NCI-H2227 treated with DMSO at 0.1 percent for 48 hours (cell line): ENCODE data around the gene HIRA.
"Not testable (repeated sequence)": the region's sequence is repeated elsewhere in the genome, so short reads cannot be mapped to it uniquely, and the experiment has no call there.

Experiments
- DNase-seq: peaks from one replicate; lab custom pipeline; 2025; lab: John Stamatoyannopoulos, UW

The HIRA gene

DNA sequence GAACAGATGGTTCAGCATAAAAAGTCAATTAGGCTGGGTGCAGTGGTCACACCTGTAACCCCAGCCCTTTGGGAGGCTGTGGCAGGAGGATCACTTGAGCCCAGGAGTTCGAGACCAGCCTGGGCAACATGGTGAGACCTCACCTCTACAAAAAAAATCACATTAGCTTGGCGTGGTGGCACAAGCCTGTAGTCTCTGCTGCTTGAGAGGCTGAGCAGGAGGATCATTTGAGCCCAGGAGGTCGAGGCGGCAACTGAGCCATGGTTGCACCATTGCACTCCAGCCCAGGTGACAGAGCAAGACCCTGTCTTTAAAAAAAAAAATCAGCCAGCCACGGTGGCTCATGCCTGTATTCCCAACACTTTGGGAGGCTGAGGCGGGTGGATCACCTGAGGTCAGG, 108.1 kb downstream of the HIRA start:
- not testable (repeated sequence) for DNase-seq

GRCh38 chr22:19321757-19322156, 109.8 kb downstream of the HIRA start:
- no peak for DNase-seq

DNA sequence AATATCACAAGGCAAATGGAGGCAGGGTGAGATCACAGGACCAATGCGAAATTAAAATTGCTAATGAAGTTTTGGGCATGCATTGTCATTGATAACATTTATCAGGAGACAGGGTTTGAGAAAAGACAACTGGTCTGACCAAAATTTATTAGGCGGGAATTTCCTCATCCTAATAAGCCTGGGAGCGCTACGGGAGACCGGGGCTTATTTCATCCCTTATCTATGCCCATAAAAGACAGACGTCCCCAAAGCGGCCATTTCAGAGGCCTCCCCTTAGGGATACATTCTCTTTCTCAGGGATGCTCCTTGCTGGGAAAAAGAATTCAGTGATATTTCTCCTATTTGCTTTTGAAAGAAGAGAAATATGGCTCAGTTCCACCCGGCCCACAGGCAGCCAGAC, 111.4 kb downstream of the HIRA start:
- not testable (repeated sequence) for DNase-seq

GRCh38 chr22:19319281-19319680, 112.3 kb downstream of the HIRA start:
- DNase-seq = no peak

DNA sequence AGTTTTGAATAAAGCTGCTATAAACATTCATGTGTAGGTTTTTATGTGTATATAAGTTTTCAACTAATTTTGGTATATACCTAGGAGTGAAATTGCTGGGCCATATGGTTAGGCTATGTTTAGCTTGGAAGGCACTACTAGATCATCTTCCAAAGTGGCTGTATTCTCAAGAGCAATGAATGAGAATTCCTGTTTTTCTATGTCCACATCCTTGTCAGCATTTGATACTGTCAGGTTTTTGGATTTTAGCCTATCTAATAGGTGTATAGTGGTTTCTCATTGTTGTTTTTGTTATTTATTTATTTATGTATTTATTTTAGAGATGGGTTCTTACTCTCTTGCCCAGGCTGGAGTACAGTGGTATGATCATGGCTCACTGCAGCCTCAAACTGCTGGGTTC, 113.7 kb downstream of the HIRA start:
- no peak for DNase-seq

GRCh38 chr22:19307872-19308271, 123.7 kb downstream of the HIRA start:
- DNase-seq = no peak

DNA sequence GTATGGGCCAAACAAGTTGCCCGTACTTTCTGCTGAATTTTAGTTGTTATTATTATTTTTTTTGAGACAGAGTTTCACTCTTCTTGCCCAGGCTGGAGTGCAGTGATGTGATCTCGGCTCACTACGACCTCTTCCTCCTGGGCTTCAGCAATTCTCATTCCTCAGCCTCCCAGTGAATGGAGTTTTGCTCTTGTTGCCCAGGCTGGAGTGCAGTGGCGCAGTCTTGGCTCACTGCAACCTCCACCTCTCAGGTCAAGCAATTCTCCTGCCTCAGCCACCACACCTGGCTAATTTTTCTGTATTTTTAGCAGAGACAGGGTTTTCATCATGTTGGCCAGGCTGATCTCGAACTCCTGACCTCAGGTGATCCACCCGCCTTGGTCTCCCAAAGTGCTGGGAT, 125.0 kb downstream of the HIRA start:
- DNase-seq = not testable (repeated sequence)

DNA sequence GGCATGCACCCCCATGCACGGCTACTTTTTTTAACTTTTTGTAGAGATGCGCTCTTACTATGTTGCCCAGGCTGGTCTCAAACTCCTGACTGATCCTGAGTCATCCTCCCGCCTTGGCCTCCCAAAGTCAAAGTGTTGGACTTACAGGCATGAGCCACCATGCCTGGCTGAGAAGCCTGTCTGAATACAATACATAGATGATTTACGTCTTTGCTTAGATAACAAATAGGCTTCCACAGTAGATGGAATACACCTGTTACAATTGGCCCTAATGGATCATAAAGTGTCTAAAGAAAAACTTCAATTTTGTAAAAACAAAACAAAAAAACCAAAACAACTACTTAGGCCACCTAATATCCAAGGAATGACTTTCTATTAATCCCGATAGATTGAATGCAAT, 127.0 kb downstream of the HIRA start:
- DNase-seq = no peak

GRCh38 chr22:19303785-19304184, 127.7 kb downstream of the HIRA start:
- DNase-seq = no peak

- DNase-seq = no peak
Measured at GRCh38 chr22:19295733-19296132, 135.8 kb downstream of the HIRA start.

DNA sequence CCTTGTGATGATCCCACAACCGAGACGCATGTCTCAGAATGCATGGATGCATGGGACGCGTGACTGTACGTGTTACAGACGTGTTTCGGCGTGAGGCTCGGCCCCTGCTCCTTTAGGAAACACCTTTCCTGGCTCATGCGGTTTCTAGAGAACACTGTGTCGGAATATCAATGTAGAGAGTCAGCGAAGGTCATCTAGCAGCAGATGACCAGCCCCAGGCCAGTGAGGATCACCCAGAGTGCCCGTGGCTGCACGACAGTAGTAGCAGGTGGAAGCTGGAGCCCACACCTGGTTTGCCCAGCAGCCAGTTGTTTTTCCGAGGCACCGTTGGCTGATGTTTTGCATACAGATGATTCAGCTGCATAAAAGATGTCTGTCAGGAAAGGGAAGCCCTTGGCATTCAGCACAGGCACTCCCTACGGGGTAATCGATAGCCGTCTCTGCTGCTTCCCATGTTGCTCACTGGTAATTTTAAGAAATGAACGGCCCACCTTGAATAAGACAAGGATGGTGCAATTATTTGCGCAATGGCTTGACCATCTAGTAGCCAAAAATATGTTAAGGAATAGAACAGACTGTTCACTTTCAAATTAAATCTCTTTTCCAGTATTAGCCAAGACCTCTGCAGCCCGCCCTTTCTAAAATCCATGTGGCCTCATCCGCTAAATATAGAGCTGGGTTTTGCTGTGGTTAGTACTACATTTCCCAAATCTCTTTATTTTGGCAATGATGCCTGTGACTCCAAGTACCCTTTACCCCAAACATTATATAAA, 138.9 kb downstream of the HIRA start:
- no peak for DNase-seq

DNA sequence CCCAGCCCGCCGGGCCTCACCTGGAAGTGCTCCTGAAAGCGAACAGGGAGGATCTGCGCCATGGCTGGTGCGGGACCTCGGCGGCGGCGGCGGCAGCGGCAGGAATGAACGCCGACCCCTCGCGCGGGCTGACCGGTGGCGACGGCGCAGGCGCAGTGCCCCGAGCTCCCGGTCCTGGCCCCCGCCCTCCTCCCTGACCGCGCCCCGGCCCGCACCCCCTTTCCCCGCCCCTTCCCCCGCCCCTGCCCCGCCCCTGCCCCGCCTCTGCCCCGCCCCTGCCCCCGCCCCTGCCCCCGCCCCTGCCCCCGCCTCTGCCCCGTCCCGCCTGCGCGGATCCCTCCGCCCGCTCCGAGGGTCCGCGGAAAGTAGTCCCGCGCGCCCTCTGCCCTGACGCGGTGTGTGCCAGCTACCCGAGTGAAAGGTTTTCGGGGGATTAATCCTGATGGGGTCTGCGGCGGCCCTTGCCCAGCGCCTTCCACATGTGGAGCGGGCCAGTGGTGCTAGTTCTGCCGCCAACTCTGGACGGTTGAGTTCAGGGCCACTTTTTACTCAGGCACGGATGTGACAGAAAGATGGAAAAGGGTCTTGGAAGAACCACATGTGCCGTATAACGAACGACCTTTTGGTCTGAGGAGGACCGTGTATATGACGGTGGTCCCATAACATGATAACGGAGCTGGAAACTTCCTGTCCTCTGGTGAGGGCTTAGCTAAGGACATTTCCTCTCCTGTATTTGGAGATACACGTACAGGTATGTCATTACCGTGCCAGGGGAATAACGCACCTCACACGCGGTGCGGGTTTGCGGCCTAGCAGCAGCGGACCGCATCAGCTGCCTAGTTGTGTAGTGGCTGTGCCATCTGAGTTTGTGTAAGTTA, 139.7 kb downstream of the HIRA start, which contains the start of gene CLTCL1:
CLTCL1 (minus strand) TSS at position 140 of the 878 bp plus-strand sequence; CDS start at position 62, 78 bp downstream.
- peak; percentile 63 for DNase-seq

- no peak for DNase-seq
Measured at GRCh38 chr22:19291218-19291579, 140.3 kb downstream of the HIRA start.

DNA sequence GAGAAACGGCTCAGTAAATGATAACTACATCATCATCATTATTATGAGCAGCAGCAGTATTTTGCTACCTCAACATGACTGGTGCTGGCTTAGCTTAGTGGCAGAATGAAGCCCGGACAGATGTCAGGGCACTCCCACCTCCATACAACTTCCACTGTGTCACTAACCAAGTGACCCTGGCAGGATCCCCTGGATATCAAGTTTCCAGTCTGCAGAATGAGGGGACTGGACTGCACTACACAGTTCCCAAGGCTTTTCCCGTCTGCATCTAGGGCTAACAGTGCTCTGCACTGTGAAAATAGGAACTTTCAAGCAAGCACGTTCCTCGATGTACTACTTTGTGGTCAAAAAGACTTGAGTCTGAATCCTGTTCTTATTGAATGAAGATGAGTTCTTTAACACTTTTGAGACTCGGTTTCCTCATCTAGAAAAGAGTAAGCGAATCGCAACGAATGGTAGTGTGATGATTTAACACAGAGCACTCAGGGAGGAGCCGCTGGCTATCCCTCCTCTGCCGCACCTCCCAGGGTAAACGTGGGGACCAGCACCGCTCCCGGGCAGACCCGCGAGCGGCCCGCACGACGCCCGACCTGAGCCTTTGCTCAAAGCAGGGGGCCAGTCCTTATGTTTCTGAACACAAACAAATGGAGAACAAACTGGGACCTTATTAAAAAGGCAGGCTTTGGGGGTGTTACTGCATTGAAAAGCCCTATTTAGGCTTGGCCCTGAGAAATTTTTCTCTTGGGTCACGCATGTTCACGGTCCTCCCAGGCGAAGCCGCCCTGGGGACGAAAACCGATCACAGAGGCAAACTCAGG, 140.9 kb downstream of the HIRA start:
- DNase-seq = no peak

DNA sequence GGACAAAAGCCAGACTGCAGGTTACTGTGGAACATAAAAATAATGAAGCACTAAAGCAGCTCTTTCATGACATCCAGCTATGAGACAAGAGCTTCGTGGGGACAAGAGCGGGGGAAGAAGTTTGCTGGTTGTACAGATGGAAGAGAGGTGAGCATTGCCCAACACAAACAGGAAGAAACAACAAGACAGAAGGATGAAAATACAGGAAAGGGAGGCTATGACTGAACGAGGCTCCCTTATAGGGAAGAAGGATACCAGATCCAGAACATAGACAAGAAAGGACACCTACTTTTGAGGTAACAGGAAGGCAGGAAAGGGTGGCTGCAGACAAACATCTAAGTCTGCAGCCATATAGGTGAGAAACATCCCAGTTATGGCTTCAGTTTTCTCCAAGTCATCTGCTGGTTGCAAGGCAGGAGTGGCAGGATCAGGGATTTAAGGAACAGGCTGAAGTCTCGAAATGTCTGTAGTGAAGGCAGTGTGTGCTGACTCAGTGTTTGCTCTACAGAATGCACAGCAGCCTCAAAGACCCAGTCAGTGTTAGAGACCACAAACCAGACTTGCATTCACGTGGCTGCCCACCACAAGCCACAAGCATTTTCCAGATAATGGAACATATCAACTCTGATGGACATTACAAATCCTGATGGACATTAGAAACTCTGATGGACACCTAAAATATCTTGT, 141.9 kb downstream of the HIRA start:
- no peak for DNase-seq

DNA sequence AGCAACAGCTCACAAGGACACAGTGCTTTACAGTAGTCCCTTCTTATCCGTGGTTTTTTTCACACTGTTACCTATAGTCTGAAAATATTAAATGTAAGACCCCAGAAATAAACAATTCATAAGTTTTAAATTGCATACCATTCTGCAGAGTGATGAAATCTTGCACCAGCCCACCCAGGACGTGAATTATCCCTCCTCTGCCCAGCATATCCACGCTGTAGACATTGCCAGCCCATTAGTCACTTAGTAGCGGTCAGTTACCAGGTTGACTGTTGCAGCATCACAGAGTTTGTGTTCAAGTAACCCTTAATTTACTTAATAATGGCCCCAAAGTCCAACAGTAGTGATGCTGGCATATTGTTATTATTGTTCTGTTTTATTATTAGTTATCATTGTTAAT, 143.6 kb downstream of the HIRA start:
- DNase-seq = no peak

GRCh38 chr22:19287076-19287707, 144.3 kb downstream of the HIRA start:
- DNase-seq = no peak

DNA sequence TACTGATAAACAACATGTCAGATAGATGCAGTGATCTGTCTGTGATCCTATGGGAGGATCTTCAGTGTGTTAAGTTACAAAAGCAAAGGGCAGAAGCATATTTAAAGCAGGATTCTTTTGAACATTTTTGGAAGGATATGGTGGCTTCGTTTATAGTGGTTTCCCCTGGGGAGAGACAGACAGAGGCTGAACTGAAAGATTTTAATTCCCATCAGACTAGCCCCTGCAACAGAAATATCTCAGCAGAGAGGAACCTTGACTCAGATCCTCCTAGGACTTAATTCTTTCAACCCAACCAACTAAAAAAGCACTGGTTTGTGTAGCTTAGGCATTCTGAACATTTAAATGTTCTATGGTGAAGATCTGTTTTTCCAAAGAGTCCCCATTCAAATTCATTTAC, 145.7 kb downstream of the HIRA start:
- DNase-seq = no peak
